HG03439 (cell line): ENCODE results near the gene SPAG6.
A peak's percentile ranks its signal among the peaks of the same experiment; 100 is the strongest.
"Not testable (repeated sequence)": the region's sequence is repeated elsewhere in the genome, so short reads cannot be mapped to it uniquely, and the experiment has no call there.

ENCODE experiments used
- ATAC-seq: cut with Tn5 transposase; IDR thresholded peaks from one replicate; pipeline ENCODE4 v1.9.1; 2021; ENCODE audit warnings: mild to moderate bottlenecking, moderate library complexity; ENCODE audit not compliant: unreplicated experiment

Gene SPAG6

GRCh38 chr10:22370320-22370719 lies 25.0 kb downstream of the SPAG6 start:
- ATAC-seq: no peak

DNA sequence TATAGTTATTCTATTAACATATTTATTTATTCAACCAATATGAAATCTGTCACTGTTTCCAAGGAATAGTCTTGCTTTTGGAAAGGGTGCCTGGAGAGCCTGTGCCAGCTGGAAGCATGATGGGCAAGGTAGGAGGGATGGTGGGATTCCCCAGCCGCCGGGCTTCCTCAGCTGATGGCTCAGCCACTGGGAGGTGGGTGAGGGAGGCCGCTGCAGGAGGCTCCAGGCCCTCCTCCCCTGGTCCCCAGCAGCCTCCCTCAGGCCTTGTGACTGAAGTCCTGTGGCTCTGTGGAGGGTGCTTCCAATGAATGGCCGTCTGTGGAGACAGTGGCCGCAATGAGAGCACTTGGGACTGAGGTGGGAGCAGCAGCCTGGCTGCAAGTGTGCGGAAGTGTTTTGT lies 27.0 kb downstream of the SPAG6 start:
- ATAC-seq: no peak

GRCh38 chr10:22372917-22373316 lies 27.6 kb downstream of the SPAG6 start:
- ATAC-seq: no peak

DNA sequence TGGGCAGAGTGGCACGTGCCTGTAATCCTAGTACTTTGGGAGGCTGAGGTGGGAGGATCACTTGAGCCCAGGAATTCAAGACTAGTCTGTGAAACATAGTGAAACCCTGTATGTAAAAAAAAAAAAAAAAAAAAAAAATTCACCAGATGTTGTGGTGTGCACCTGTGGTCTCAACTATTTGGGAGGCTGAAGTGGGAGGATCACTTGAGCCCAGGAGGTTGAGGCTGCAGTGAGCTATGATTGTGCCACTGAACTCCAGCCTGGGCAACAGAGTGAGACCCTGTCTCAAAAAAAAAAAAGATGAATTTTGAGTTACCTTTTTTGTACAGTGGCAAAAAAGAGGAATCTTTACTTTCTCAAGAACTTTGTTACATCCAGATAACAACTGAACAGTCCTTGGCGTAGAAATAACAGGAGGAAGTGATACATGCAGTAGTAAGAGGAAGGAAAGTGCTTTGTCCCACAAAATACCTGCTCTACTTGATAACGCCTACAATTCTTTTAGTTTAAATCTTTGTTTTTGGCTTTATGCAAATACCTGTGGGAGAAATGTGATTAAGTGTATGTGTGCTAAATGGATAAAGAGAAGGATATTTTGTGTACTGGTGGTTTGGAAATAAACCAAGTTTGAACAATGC lies 29.3 kb downstream of the SPAG6 start:
- no peak for ATAC-seq

- ATAC-seq: peak; percentile 35
These were observed 33.8 kb downstream of the SPAG6 start for GRCh38 chr10:22379059-22379458.

GRCh38 chr10:22381262-22381661 lies 36.0 kb downstream of the SPAG6 start:
- ATAC-seq: no peak

DNA sequence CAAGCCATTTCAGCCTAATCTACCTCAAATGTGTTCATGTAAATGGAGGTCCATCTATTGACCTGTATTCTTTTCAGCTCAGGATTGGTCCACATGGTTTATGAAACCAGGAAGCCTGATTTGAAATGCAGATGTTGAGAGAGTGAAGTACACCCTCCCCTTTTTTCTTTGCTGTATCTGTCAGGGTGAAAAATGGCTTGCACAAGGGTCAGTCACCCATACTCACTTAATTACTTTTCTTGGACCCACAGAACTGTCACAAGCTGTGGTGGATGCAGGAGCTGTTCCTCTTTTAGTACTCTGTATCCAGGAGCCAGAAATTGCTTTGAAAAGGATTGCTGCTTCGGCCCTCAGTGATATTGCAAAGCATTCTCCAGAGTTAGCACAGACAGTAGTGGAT lies 41.2 kb downstream of the SPAG6 start:
- ATAC-seq: no peak

GRCh38 chr10:22389856-22390589 lies 44.7 kb downstream of the SPAG6 start:
- ATAC-seq: no peak

DNA sequence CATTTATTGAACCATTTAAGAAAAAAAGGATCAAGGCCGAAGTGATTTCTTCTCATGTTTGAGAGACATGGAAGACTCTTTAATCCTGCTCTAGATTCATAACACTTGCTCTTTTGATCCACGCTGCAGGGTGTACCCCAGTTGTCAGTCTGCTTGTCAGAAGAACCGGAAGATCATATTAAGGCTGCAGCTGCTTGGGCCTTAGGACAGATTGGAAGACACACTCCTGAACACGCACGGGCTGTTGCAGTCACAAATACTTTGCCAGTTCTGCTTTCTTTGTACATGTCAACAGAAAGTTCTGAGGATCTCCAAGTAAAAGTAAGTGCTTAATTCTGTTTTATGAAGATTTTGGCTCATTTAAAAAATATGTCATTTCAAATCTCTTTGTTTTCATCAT lies 46.3 kb downstream of the SPAG6 start:
- no peak for ATAC-seq

- not testable (repeated sequence) for ATAC-seq
These were observed 50.9 kb downstream of the SPAG6 start for GRCh38 chr10:22396195-22396594.

DNA sequence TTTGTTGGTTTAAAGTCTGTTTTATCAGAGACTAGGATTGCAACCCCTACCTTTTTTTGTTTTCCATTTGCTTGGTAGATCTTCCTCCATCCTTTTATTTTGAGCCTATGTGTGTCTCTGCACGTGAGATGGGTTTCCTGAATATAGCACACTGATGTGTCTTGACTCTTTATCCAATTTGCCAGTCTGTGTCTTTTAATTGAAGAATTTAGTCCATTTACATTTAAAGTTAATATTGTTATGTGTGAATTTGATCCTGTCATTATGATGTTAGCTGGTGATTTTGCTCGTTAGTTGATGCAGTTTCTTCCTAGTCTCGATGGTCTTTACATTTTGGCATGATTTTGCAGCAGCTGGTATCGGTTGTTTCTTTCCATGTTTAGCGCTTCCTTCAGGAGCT lies 61.6 kb downstream of the SPAG6 start:
- ATAC-seq: not testable (repeated sequence)

- ATAC-seq: no peak
These were observed 65.1 kb downstream of the SPAG6 start for GRCh38 chr10:22410394-22410793.

DNA sequence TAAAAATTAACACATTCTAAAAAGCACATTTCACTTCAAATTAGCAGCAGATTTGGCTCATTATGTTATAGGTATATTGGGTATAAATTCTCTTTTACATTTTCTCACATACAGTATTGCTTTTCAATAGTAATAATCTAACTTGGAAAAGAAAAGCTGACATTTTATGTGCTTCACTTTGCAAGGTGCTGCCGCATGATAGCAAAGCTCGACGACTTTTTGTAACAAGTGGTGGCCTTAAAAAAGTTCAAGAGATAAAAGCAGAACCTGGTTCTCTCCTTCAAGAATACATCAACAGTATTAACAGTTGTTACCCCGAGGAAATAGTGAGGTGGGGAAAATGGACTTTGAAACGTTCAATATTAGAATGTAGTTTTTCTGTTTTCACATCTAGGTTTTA lies 65.5 kb downstream of the SPAG6 start:
- no peak for ATAC-seq

DNA sequence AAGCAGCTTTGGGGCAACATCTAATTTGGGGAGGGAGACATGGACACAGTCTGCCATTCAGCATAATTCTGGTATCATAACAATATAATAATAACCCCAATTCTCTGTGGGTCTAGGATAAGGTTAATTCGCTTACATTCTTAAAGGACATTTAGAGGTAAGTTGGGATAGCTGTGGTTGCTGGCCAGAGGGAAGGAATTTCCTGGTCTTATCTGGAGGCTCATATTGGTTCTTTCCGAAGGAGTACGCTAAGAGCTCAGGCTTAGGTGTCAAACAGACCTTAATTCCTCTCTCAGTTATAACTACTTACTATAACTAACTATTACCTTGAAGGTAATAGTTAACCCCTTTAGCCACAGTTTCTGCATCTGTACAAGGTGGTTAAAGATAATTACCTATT lies 68.8 kb downstream of the SPAG6 start:
- ATAC-seq: no peak

DNA sequence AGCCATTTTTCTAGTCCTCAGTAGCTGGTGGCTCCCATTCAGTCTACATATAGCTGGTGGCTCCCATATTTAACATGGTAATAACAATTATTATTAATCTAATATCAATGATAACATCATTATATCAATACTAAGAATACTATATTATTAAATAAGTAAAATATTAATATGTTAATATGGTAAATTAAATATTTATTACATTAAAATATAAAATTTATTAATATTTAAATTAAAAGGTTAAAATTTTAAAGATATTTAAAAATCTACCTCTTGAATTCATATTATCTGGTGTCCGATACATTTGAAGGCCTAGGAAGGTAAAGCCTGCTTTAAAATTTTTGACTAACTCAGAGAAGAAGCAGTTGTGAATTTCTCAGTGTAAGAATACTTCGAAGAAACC lies 69.8 kb downstream of the SPAG6 start:
- no peak for ATAC-seq

DNA sequence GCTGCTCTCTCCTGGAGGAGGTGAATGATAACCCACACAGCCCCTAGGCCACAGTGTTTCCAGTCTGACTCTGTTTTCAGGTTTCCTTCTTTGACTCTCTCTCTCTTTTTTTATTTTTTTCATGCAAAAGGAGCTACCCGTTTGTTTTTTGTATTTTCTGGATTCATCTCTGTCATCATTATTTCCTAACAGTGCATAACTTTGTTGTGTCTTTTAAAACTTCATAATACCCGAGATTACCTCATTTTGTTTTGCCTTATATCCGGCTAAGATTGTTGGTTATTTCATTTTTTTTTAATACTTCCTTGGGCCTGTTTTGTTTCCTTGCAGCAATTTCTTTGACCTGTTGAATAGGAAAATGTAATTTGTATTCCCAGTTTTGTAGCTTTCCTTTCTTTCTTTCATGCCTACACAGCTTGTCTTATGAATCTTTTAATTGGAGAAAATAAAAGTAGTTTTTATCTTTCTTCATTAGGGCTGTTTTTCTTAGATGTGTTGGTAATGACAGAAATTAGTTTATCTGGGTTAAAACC lies 72.5 kb downstream of the SPAG6 start:
- no peak for ATAC-seq

- ATAC-seq: no peak
These were observed 75.7 kb downstream of the SPAG6 start for GRCh38 chr10:22420787-22421517.

- no peak for ATAC-seq
These were observed 81.4 kb downstream of the SPAG6 start for GRCh38 chr10:22426653-22427052.

GRCh38 chr10:22427101-22427500 lies 81.8 kb downstream of the SPAG6 start:
- peak; percentile 63 for ATAC-seq

GRCh38 chr10:22427890-22428571 lies 82.7 kb downstream of the SPAG6 start:
- no peak for ATAC-seq

GRCh38 chr10:22429146-22429545 lies 83.8 kb downstream of the SPAG6 start:
- no peak for ATAC-seq
